Fibroblast of villous mesenchyme (primary cell): Measurements from ENCODE around the gene CMC1. TPM values are rescaled to one million over a fixed set of nuclear protein-coding genes. Genes with fewer than 3 reads are reported as not detected.

ENCODE experiments used
- DNase-seq: peaks from one replicate; pipeline ENCODE4 v3.0.0-alpha.2; 2010; ENCODE audit warnings: low read depth
- H3K4me3 ChIP-seq: 2 replicates; pipeline ENCODE4 v1.5.1; 2011; ENCODE audit warnings: low read depth, mild to moderate bottlenecking, low read length
- total RNA-seq: library from RNA; depleted of rRNA; stranded (reverse); fragments of >200 nt; gene quantifications from 2 replicates; pipeline ENCODE4 v1.2.3, GENCODE V29; 2012
- TF ChIP-seq, protein P1 (sequence below): IDR thresholded peaks from 2 replicates; pipeline ENCODE4 v1.5.1; 2012; ENCODE audit warnings: low read depth, mild to moderate bottlenecking, low read length; ENCODE audit not compliant: insufficient read depth

Gene CMC1
- total RNA-seq, 1 donor, result 4.3 TPM

DNA sequence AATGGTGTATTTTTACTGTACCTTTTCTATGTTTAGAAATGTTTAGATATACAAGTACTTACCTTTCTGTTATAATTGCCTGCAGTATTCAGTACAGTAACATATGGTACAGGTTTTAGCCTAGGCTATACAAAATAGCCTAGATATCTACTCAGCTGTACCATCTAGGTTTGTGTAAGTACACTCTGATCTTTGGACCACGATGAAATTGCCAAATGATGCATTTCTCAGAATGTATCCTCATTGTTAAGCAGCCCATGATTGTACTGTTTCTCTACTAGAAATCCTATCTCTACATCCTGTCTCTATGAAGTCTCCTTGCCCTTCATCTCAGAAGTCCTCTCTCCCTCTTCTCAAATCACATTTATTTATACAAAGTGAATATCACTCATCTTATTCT lies 74.3 kb downstream of the CMC1 start:
- DNase-seq, result no peak
- TF ChIP-seq, protein P1, sequence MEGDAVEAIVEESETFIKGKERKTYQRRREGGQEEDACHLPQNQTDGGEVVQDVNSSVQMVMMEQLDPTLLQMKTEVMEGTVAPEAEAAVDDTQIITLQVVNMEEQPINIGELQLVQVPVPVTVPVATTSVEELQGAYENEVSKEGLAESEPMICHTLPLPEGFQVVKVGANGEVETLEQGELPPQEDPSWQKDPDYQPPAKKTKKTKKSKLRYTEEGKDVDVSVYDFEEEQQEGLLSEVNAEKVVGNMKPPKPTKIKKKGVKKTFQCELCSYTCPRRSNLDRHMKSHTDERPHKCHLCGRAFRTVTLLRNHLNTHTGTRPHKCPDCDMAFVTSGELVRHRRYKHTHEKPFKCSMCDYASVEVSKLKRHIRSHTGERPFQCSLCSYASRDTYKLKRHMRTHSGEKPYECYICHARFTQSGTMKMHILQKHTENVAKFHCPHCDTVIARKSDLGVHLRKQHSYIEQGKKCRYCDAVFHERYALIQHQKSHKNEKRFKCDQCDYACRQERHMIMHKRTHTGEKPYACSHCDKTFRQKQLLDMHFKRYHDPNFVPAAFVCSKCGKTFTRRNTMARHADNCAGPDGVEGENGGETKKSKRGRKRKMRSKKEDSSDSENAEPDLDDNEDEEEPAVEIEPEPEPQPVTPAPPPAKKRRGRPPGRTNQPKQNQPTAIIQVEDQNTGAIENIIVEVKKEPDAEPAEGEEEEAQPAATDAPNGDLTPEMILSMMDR, result no peak
- H3K4me3 ChIP-seq, result no peak overlapping the region

DNA sequence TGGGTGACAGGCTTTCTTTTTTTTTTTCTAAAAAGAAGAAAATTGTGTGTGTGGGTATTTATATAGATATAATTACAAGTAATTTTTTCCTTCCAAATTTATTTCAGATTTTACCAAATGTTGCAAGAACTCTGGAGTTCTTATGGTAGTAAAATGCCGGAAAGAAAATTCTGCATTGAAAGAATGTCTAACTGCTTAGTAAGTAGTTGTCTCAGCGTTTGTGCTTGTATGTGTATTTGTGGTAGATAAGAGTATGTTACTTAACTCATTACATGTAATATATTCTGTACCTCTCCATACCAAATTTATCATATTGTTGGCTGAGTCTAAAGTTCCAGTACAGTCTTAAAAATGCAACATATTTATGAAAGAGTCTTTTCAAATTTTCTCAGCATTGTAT lies 74.8 kb downstream of the CMC1 start:
- TF ChIP-seq, protein P1, result no peak
- DNase-seq, result no peak

DNA sequence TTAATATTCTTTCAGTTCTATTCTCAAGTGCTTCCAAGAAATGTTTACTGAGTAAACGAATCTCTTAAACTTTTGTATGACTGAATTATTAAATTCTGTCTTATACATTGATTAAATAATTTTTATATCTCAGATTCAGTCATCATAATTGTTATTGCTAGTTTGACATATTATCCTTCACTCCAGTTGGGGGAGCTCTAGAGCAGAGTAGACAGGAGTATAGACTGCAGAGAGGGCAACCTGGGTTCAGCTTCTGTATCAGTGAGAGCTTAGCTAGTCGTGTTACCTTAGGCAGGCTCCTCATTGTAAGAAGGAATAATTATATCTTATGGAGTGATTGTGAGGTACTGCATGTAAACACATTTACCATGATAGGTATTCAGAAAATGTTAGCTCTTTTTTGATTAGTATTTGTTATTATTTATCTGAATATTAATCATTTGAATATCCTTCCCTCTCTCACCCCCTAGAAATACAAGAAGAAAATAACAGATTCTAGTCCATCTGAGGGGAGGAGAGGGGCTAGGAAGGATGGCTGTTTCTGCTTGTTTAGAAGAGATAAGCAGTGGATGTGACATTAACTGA lies 76.1 kb downstream of the CMC1 start:
- DNase-seq, result peak; percentile 32
- TF ChIP-seq, protein P1, result peak; percentile 75
- H3K4me3 ChIP-seq, result no peak overlapping the region

More for the DNA sequence above, 74.8 kb downstream of the CMC1 start:
- no peak overlapping the region for H3K4me3 ChIP-seq

DNA sequence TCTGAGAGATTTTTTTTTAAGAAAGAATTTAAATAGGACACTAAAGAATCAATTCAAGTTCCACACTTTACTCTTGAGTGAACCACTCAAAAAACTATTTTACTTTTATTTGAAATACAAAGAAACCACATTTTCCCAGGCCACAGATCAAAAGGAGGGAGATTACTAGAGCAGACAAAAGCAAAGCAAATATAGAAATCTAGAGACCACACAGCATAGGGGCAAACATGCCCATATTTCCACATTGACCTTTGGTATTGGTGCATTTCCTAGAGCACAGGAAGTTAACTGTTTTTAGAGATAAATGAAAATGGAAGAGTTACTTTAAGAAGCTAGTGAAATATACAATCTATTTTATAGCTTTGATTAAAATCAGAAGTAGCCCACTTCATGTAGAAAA lies 79.6 kb downstream of the CMC1 start:
- DNase-seq, result no peak
- TF ChIP-seq, protein P1, result no peak
- no peak overlapping the region for H3K4me3 ChIP-seq

DNA sequence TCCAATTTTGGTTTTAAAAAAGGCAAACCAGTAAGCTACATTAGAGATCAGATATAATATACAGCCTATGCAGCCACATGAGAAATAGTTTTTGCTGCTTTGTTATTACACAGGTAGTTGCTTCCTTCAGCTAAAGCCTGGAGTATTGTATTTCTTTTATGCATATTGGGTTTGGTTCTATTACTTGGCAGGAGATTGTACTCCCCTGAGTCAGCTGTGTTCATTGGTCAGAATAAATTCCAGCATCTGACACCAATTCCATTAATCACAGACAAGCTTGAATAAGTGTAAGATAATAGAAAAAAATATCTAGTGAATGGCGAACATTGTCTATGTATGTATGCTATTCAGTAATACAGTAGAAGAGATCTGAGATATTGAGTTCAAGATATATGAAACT lies 81.0 kb downstream of the CMC1 start:
- no peak overlapping the region for H3K4me3 ChIP-seq
- TF ChIP-seq, protein P1, result no peak
- no peak for DNase-seq

DNA sequence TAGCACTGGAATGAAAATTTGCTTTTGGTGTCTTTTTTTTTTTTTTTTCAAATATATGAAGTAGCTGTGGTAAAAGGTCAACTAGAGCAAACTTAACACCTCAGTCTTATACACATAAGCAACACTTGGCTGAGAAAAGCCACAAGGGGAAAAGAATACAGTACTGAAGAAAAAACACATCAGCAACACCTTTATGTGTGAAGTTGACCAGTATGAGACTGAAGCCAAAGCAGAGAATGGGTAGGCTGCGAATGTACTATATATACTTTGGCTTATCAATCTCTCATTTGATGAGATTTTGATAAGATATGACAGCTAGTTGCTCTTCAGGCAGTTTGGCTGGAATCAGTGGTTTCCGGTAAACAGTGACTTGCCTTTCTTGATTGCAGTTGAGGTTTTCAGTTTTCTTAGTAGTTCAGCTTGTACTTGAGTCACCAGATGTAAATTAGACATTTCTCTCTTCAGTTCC lies 85.1 kb downstream of the CMC1 start:
- TF ChIP-seq, protein P1, result no peak
- no peak for DNase-seq
- no peak overlapping the region for H3K4me3 ChIP-seq
